Trophoblast cell (in vitro differentiated cells and primary cell): ENCODE results near the gene IMP4.

Experiments used
- DNase-seq, 2 donors: peaks; one replicate each; pipeline ENCODE4 v3.0.0-alpha.2; 2016
- H2AFZ ChIP-seq: 2 replicates; pipeline ENCODE4 v1.6.1; 2013; ENCODE audit warnings: low read length, moderate library complexity, mild to moderate bottlenecking; ENCODE audit not compliant: insufficient read depth, poor library complexity
- H2AK5ac ChIP-seq: 2 replicates; pipeline ENCODE4 v1.6.1; 2013; ENCODE audit warnings: mild to moderate bottlenecking, low read length
- H2BK120ac ChIP-seq: 2 replicates; pipeline ENCODE4 v1.6.1; 2013; ENCODE audit warnings: low read length, mild to moderate bottlenecking, moderate library complexity; ENCODE audit not compliant: insufficient read depth, poor library complexity
- H2BK12ac ChIP-seq: 2 replicates; pipeline ENCODE4 v1.6.1; 2013; ENCODE audit warnings: mild to moderate bottlenecking, low read length, moderate library complexity
- H2BK5ac ChIP-seq: 2 replicates; pipeline ENCODE4 v1.6.1; 2013; ENCODE audit warnings: low read length, low read depth, moderate library complexity, mild to moderate bottlenecking; ENCODE audit not compliant: poor library complexity
- H3K14ac ChIP-seq: 2 replicates; pipeline ENCODE4 v1.6.1; 2013; ENCODE audit warnings: mild to moderate bottlenecking, low read length
- H3K18ac ChIP-seq: 2 replicates; pipeline ENCODE4 v1.6.1; 2013; ENCODE audit warnings: mild to moderate bottlenecking, low read length
- H3K23ac ChIP-seq: 2 replicates; pipeline ENCODE4 v1.6.1; 2013; ENCODE audit warnings: low read length
- H3K27ac ChIP-seq: 2 replicates; pipeline ENCODE4 v1.5.1; 2013; ENCODE audit warnings: low read depth, mild to moderate bottlenecking, inconsistent platforms, low read length, moderate library complexity
- H3K27me3 ChIP-seq: 2 replicates; pipeline ENCODE4 v1.6.1; 2013; ENCODE audit warnings: inconsistent platforms, mild to moderate bottlenecking, low read length, moderate library complexity; ENCODE audit not compliant: insufficient read depth
- H3K36me3 ChIP-seq, 2 experiments: 1 replicate in 1 of 2; 2 replicates in 1 of 2; pipeline ENCODE4 v1.6.1; 2013; ENCODE audit warnings: low read length in 2 of 2, mild to moderate bottlenecking in 2 of 2, moderate library complexity in 1 of 2; ENCODE audit not compliant: insufficient read depth in 2 of 2, control insufficient read depth in 1 of 2
- H3K4ac ChIP-seq: 2 replicates; pipeline ENCODE4 v1.6.1; 2013; ENCODE audit warnings: low read depth, mild to moderate bottlenecking, low read length, moderate library complexity
- H3K4me1 ChIP-seq, 2 experiments: 1 replicate in 1 of 2; 2 replicates in 1 of 2; pipeline ENCODE4 v1.6.1; 2013; ENCODE audit warnings: low read length in 2 of 2, mild to moderate bottlenecking in 2 of 2, moderate library complexity in 1 of 2; ENCODE audit not compliant: insufficient read depth in 2 of 2, control insufficient read depth in 1 of 2
- H3K4me2 ChIP-seq: 2 replicates; pipeline ENCODE4 v1.6.1; 2013; ENCODE audit warnings: inconsistent platforms, mild to moderate bottlenecking, low read length, moderate library complexity
- H3K4me3 ChIP-seq: 2 replicates; pipeline ENCODE4 v1.5.1; 2013; ENCODE audit warnings: mild to moderate bottlenecking, low read depth, low read length, inconsistent platforms
- H3K79me1 ChIP-seq: one replicate; pipeline ENCODE4 v1.6.1; 2013; ENCODE audit warnings: low read length
- H3K79me2 ChIP-seq: 2 replicates; pipeline ENCODE4 v1.6.1; 2013; ENCODE audit warnings: low read length, mild to moderate bottlenecking; ENCODE audit not compliant: control insufficient read depth, insufficient read depth, poor library complexity
- H3K9ac ChIP-seq: 2 replicates; pipeline ENCODE4 v1.6.1; 2013; ENCODE audit warnings: mild to moderate bottlenecking, low read length
- H3K9me3 ChIP-seq: 2 replicates; pipeline ENCODE4 v1.6.1; 2013; ENCODE audit warnings: low read depth, mild to moderate bottlenecking, control low read depth, inconsistent platforms, low read length; ENCODE audit not compliant: insufficient read depth
- H4K12ac ChIP-seq: 2 replicates; pipeline ENCODE4 v1.6.1; 2013; ENCODE audit warnings: low read depth, mild to moderate bottlenecking, low read length, moderate library complexity
- H4K8ac ChIP-seq: 2 replicates; pipeline ENCODE4 v1.6.1; 2013; ENCODE audit warnings: low read depth, mild to moderate bottlenecking, low read length, moderate library complexity
- H4K91ac ChIP-seq: one replicate; pipeline ENCODE4 v1.6.1; 2013; ENCODE audit warnings: low read depth, mild to moderate bottlenecking, low read length, moderate library complexity
- WGBS: extraction: QIAGEN DNeasy Blood & Tissue Kit; methylation state at CpG from one replicate; pipeline ENCODE4 v1.1.7; 2013; ENCODE audit warnings: missing lambda C conversion rate; ENCODE audit not compliant: insufficient read length, insufficient coverage; ENCODE audit errors: extremely low coverage; 5-methylcytosine and 5-hydroxymethylcytosine counted together

Gene IMP4

DNA sequence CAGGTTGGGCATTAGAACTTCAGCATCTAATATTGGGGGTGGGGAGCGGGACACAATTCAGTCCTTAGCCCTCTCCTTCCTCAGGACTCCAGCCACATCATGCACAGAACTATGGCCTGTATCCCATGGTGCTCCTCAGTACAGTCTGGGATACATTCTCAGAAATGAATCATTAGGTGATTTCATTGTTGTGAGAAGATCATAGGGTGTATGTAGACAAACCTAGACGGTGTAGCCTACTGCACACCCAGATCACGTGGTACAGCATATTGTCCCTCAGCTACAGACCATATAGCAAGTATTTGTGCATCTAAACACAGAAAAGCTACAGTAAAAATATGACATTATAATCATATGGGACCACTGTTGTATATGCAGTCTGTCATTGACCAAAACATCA lies 23.2 kb upstream of the IMP4 start:
- H3K4ac ChIP-seq, result no peak overlapping the region
- no peak overlapping the region for H4K12ac ChIP-seq
- no peak overlapping the region for H3K18ac ChIP-seq
- no peak overlapping the region for H3K4me2 ChIP-seq
- H3K79me1 ChIP-seq, result no peaks in the 10 kb centered on the region
- DNase-seq, result no peak
- no peaks in the 10 kb centered on the region for H3K79me2 ChIP-seq
- no peak overlapping the region for H3K23ac ChIP-seq
- no peak overlapping the region for H2BK12ac ChIP-seq
- no peak overlapping the region for H2BK5ac ChIP-seq
- H3K9me3 ChIP-seq, result no peaks in the 10 kb centered on the region
- no peak overlapping the region for H4K91ac ChIP-seq
- H4K8ac ChIP-seq, result no peak overlapping the region
- no peak overlapping the region for H3K14ac ChIP-seq
- no peaks in the 10 kb centered on the region for H3K27me3 ChIP-seq
- no CpG with 5 or more reads among the region's 3 CpGs for WGBS
- H3K36me3 ChIP-seq, result no peaks in the 10 kb centered on the region
- no peak overlapping the region for H2BK120ac ChIP-seq
- no peaks in the 10 kb centered on the region for H3K4me1 ChIP-seq
- no peak overlapping the region for H2AFZ ChIP-seq
- no peak overlapping the region for H3K9ac ChIP-seq
- H3K4me3 ChIP-seq, result no peak overlapping the region
- no peak overlapping the region for H2AK5ac ChIP-seq
- H3K27ac ChIP-seq, result no peak overlapping the region

DNA sequence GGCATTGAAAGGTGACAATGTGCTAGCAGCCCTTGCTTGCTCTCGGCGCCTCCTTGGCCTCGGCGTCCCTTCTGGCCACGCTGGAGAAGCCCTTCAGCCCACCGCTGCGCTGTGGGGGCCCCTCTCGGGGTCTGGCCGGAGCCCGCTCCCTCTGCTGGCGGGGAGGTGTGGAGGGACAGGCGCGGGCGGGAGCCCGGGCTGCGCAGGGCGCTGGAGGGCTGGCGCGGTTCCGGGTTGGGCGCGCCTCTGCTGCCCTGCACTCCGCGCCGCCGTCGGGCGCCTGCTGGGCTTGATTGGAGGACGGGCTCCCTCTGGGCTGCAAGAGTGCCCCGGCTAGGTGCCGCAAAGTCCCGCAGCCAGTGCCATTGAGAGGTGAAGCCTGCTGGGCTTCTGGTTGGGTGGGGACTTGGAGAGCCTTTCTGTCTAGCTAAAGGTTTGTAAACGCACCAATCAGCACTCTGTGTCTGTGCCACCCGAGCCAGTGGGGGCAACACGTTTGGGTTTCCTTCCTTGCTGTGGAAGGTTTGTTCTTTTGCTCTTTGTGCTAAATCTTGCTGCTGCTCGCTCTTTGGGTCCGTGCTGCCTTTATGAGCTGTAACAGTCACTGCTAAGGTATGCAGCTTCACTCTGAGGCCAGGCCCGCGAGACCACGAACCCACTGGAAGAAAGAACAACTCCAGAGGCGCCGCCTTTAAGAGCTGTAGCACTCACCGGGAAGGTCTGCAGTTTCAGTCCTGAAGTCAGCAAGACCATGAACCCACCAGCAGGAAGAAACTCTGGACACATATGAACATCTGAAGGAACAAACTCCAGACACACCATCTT lies 14.8 kb upstream of the IMP4 start:
- H3K9ac ChIP-seq, result no peak overlapping the region

DNA sequence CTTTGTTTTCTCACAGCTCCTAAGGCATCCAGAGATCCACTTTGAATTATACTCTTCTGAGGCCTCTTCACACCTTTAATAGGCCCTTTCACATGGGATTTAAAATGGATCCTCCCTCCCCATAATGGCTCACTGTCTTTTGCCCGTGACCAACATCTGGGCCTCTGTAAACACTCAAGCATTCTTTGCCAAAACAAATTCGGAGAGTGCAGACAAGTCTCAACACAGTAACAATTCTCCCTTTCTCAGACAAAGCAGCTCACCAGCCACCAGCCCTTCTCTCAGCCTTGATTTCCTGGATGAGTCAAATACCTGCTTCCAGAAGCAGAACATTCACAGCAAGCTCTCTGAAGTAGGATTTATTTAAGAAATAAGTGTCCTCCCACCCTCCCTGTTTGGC lies 14.0 kb upstream of the IMP4 start:
- Histone ChIP-seq H3K4me2 (no peak overlapping the region), H3K4me1 (peaks cover 11 to 13% of the 10 kb centered on the region in 2 experiments), H3K4me3 (no peak overlapping the region), H3K79me1 (peaks cover 3% of the 10 kb centered on the region), H3K36me3 (no peaks in the 10 kb centered on the region), H4K8ac (peak overlapping the region; percentile 52), H3K23ac (no peak overlapping the region), H3K14ac (peak overlapping the region; percentile 36), H4K91ac (peak overlapping the region; percentile 64), H3K18ac (no peak overlapping the region), H3K27me3 (no peaks in the 10 kb centered on the region), H3K9me3 (no peaks in the 10 kb centered on the region), H3K27ac (peak overlapping the region; percentile 7), H2BK5ac (peak overlapping the region; percentile 19), H3K9ac (no peak overlapping the region), H2AFZ (no peak overlapping the region), H3K79me2 (no peaks in the 10 kb centered on the region), H2AK5ac (no peak overlapping the region), H3K4ac (no peak overlapping the region), H4K12ac (no peak overlapping the region), H2BK12ac (no peak overlapping the region), H2BK120ac (peak overlapping the region; percentile 45)
- no CpG with 5 or more reads among the region's 2 CpGs for WGBS
- DNase-seq, result no peak

More for the DNA sequence above, 14.8 kb upstream of the IMP4 start:
- peaks cover 3% of the 10 kb centered on the region for H3K79me1 ChIP-seq
- H4K91ac ChIP-seq, result peak overlapping the region; percentile 75
- peak overlapping the region; percentile 17 for H3K4ac ChIP-seq
- H2BK12ac ChIP-seq, result peak overlapping the region; percentile 29
- H3K27ac ChIP-seq, result peak overlapping the region; percentile 28
- H4K12ac ChIP-seq, result peak overlapping the region; percentile 6
- WGBS, result no CpG with 5 or more reads among the region's 43 CpGs
- H3K9me3 ChIP-seq, result no peaks in the 10 kb centered on the region
- no peak overlapping the region for H3K4me2 ChIP-seq
- H3K79me2 ChIP-seq, result no peaks in the 10 kb centered on the region
- peak in 1 of 2 donors; percentile 27 for DNase-seq
- H3K36me3 ChIP-seq, result no peaks in the 10 kb centered on the region
- H3K18ac ChIP-seq, result no peak overlapping the region
- H3K27me3 ChIP-seq, result no peaks in the 10 kb centered on the region
- no peak overlapping the region for H2AK5ac ChIP-seq
- H4K8ac ChIP-seq, result peak overlapping the region; percentile 44
- H3K23ac ChIP-seq, result no peak overlapping the region
- peak overlapping the region; percentile 12 for H2BK120ac ChIP-seq
- no peak overlapping the region for H3K4me3 ChIP-seq
- H3K14ac ChIP-seq, result peak overlapping the region; percentile 56
- H2BK5ac ChIP-seq, result peak overlapping the region; percentile 49
- H3K4me1 ChIP-seq, result peaks cover 11 to 13% of the 10 kb centered on the region in 2 experiments
- H2AFZ ChIP-seq, result no peak overlapping the region

DNA sequence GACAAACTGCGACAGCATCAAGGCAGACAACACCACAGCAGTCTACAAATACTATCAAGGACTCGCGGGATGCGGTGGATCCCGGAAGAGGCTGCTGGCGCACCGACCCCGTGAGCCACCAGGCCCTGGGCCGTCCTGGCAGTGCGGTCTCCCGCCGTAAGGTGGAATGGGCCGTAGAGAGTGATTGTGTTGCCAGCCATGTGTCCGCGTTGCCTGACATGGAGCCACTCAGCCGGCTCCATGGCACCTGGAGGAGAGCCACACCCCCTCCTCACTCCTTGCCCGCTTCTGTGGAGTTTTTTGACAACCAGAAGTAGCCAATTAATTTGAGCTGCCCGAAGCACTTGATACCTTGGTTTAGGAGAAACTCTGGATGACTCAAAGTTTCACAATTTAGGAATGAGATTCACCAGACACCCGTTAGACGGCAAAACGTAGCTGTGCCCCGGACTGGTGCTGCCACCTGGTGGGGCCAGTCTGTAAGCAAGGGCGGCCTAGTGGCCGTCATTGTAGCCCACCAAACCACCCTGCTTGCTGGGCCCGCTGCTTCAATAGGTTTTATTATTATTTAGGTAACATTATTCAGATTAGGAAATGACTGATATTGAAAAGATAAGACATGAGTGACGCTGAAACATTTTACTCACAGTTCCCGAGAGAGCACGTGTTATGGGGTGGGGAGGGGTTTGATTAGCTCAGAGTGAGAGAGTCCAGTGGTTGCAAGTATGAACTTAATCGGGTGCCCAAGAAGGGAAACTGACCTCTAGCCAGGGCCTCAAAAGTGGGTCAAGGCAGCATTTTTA lies 10.2 kb upstream of the IMP4 start:
- H3K4me2 ChIP-seq, result peak overlapping the region; percentile 74
- H3K79me2 ChIP-seq, result no peaks in the 10 kb centered on the region
- H3K4me3 ChIP-seq, result no peak overlapping the region
- H3K23ac ChIP-seq, result no peak overlapping the region
- H3K36me3 ChIP-seq, result no peaks in the 10 kb centered on the region
- H2AK5ac ChIP-seq, result no peak overlapping the region
- peaks cover 11 to 13% of the 10 kb centered on the region in 2 experiments for H3K4me1 ChIP-seq
- H3K9me3 ChIP-seq, result no peaks in the 10 kb centered on the region
- no peak overlapping the region for H4K8ac ChIP-seq
- peaks cover 3% of the 10 kb centered on the region for H3K79me1 ChIP-seq
- H2BK120ac ChIP-seq, result no peak overlapping the region
- H2BK5ac ChIP-seq, result no peak overlapping the region
- DNase-seq, result peak; percentile 74 to 90
- no peak overlapping the region for H4K12ac ChIP-seq
- no peak overlapping the region for H3K27ac ChIP-seq
- no peak overlapping the region for H2AFZ ChIP-seq
- H3K18ac ChIP-seq, result no peak overlapping the region
- H3K9ac ChIP-seq, result no peak overlapping the region
- no CpG with 5 or more reads among the region's 29 CpGs for WGBS
- no peak overlapping the region for H2BK12ac ChIP-seq
- H3K27me3 ChIP-seq, result no peaks in the 10 kb centered on the region
- H4K91ac ChIP-seq, result no peak overlapping the region
- H3K14ac ChIP-seq, result no peak overlapping the region
- no peak overlapping the region for H3K4ac ChIP-seq
